K562 (cell line): ENCODE results near the gene ATXN1. TPM values are rescaled to one million over a fixed set of nuclear protein-coding genes. Genes with fewer than 3 reads are reported as not detected.

Experiments
- TEAD4 ChIP-seq, 2 experiments: sonication (generic) in 1 of 2; formaldehyde crosslinking in 1 of 2; IDR thresholded peaks; 2 replicates each; pipeline versions ENCODE4 v1.6.1 to v1.8.0; 2012 to 2022; ENCODE audit warnings: borderline replicate concordance in 1 of 2, inconsistent platforms in 1 of 2, low read length in 1 of 2, mild to moderate bottlenecking in 1 of 2, missing genetic modification reagents in 1 of 2
- polyA plus RNA-seq, 8 experiments: library from polyadenylated mRNA; depleted of rRNA in 4 of 8; stranded (reverse) in 5 of 8; unstranded in 3 of 8; fragments of >200 nt; fragmentation: Nextera tagmentation in 2 of 8; fragmentation: Illumina TruSeq in 1 of 8; extraction: Ambion mirVana in 2 of 8; extraction: Trizol in 1 of 8; gene quantifications; 2 replicates each; pipeline versions ENCODE4 v1.2.1 to v1.2.3, GENCODE V29; 2011 to 2014; ENCODE audit warnings: inconsistent platforms in 1 of 8, missing spikeins in 1 of 8
- total RNA-seq, 7 experiments: library from RNA; depleted of rRNA in 6 of 7; stranded (reverse); fragments of >200 nt in 6 of 7; fragmentation: Illumina TruSeq in 2 of 7; extraction: Trizol in 2 of 7; gene quantifications; 2 replicates each; pipeline versions ENCODE4 v1.2.1 to v1.2.3, GENCODE V29; 2011 to 2021; ENCODE audit warnings: low replicate concordance in 1 of 7
- TF ChIP-seq, protein P1 (sequence below): fragments of 250-450 bp; sonication (Bioruptor Pico); IDR thresholded peaks from 2 replicates; pipeline ENCODE4 v1.5.0; 2021; ENCODE audit warnings: mild to moderate bottlenecking, borderline replicate concordance
- TF ChIP-seq, protein P2 (sequence below): fragments of 250-450 bp; sonication (Bioruptor Pico); IDR thresholded peaks from 2 replicates; pipeline ENCODE4 v1.5.0; 2022; ENCODE audit warnings: mild to moderate bottlenecking

ATXN1 gene
- total and polyA plus RNA-seq, 9 of the 15 experiments (the other 6 are each of a cell fraction or from before 2014, with no cell fraction given) = under 0.01 to 1.2 (median 0.58) TPM

DNA sequence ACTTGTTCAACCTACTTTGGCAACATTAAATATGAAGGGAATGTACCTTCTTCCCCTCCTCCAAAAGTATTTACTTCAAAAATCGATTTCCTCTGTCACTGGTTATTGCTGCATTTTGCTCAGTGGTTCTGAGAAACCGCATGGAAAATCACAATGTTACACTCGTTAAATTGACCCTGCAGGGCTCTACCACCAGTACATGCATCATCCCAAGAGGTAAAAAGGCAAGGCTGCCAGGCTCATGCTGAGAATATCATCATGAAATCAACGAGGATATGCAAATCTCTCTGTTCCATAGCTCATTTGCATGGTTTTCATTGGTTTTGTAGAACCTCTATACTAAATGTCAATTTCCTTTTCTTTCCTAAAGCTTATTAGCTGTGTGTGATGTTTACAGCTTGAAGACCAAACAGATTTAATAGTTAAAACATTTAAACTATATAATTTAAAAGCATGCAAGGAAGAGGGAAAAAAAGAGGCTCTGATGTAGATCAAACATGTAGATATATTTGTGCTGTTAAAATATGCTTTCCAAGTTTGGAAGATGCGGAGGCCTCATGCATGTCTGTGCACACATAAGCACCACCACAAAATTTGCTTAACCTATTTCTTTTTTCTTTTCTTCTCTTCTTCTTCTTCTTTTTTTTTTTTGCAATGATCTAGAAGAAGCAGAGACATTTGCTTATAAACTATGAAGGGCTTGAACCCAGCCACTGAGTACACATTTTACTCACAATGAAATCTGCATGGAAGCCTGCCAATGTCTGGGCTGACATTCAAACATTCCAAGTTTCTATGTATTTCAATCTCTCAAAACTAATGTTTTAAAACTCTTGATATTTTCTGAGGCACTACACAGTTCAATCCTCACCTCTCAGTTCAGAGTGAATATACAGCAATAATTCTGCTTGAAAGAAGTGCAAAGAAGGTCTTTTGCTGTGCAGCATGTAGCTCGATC lies 328.9 kb downstream of the ATXN1 start (continued):
- TF ChIP-seq, protein P1, sequence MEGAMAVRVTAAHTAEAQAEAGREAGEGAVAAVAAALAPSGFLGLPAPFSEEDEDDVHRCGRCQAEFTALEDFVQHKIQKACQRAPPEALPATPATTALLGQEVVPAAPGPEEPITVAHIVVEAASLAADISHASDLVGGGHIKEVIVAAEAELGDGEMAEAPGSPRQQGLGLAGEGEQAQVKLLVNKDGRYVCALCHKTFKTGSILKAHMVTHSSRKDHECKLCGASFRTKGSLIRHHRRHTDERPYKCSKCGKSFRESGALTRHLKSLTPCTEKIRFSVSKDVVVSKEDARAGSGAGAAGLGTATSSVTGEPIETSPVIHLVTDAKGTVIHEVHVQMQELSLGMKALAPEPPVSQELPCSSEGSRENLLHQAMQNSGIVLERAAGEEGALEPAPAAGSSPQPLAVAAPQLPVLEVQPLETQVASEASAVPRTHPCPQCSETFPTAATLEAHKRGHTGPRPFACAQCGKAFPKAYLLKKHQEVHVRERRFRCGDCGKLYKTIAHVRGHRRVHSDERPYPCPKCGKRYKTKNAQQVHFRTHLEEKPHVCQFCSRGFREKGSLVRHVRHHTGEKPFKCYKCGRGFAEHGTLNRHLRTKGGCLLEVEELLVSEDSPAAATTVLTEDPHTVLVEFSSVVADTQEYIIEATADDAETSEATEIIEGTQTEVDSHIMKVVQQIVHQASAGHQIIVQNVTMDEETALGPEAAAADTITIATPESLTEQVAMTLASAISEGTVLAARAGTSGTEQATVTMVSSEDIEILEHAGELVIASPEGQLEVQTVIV (CRISPR knock-in tag) = no peak
- TF ChIP-seq, protein P2, sequence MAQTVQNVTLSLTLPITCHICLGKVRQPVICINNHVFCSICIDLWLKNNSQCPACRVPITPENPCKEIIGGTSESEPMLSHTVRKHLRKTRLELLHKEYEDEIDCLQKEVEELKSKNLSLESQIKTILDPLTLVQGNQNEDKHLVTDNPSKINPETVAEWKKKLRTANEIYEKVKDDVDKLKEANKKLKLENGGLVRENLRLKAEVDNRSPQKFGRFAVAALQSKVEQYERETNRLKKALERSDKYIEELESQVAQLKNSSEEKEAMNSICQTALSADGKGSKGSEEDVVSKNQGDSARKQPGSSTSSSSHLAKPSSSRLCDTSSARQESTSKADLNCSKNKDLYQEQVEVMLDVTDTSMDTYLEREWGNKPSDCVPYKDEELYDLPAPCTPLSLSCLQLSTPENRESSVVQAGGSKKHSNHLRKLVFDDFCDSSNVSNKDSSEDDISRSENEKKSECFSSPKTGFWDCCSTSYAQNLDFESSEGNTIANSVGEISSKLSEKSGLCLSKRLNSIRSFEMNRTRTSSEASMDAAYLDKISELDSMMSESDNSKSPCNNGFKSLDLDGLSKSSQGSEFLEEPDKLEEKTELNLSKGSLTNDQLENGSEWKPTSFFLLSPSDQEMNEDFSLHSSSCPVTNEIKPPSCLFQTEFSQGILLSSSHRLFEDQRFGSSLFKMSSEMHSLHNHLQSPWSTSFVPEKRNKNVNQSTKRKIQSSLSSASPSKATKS (CRISPR knock-in tag) = no peak
- TF ChIP-seq TEAD4 (IDR thresholded peaks at IDR 0.05; ENCODE audit: low read length) = no peak
- TF ChIP-seq TEAD4 (CRISPR knock-in tag; IDR thresholded peaks at IDR 0.05; ENCODE audit: borderline replicate concordance) = no peak
- TF ChIP-seq, all 486 proteins: peak for 0
